Measurements from ENCODE around the gene DYNAP.

DYNAP gene

DNA sequence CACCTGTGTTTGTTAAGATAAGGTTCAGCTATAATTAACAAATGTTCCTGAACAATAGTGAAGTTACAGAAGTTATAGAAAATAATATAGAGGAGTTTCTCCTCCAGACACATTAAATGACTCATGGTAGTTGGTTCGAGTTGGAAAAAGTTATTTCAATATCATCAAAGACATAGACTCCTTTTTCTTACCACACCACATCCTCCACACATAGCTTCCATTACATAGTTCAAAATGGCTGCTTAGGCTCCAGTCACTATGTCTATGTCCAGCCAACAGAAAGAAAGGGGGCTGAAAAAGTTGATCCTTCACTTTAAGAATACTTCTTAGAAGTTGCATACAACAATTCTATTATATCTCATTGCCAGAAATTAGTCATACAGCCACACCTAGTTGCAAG, 50.7 kb downstream of the DYNAP start:
- no peak for DNase-seq

GRCh38 chr18:54647176-54647575, 56.1 kb downstream of the DYNAP start:
- DNase-seq = no peak
